HEK293 (cell line): Measurements from ENCODE around the gene HMGN3.

Source experiments
- CTCF ChIP-seq: fragments of 450-650 bp; formaldehyde crosslinking; IDR thresholded peaks from 2 replicates; pipeline ENCODE4 v1.5.1; 2016; ENCODE audit warnings: missing biosample characterization, missing genetic modification characterization
- ELK4 ChIP-seq: IDR thresholded peaks from 2 replicates; pipeline ENCODE4 v1.6.1; 2011; ENCODE audit warnings: mild to moderate bottlenecking, low read depth, low read length, borderline replicate concordance
- MYNN ChIP-seq: fragments of 450-650 bp; formaldehyde crosslinking; IDR thresholded peaks from 2 replicates; pipeline ENCODE4 v1.5.1; 2016; ENCODE audit warnings: missing biosample characterization, missing genetic modification characterization, borderline replicate concordance
- OSR2 ChIP-seq: fragments of 450-650 bp; formaldehyde crosslinking; IDR thresholded peaks from 2 replicates; pipeline ENCODE4 v1.5.1; 2016; ENCODE audit warnings: missing biosample characterization, missing genetic modification characterization
- ZFHX2 ChIP-seq: fragments of 450-650 bp; formaldehyde crosslinking; conservative IDR thresholded peaks from 2 replicates; pipeline ENCODE4 v1.5.1; 2016; ENCODE audit warnings: missing biosample characterization, missing genetic modification characterization
- ZNF114 ChIP-seq: fragments of 450-650 bp; formaldehyde crosslinking; IDR thresholded peaks from 2 replicates; pipeline ENCODE4 v1.5.0; 2017; ENCODE audit warnings: missing biosample characterization, missing genetic modification characterization
- ZNF132 ChIP-seq: fragments of 450-650 bp; formaldehyde crosslinking; IDR thresholded peaks from 2 replicates; pipeline ENCODE4 v1.5.1; 2017; ENCODE audit warnings: missing biosample characterization, missing genetic modification characterization, borderline replicate concordance
- ZNF138 ChIP-seq: fragments of 450-650 bp; formaldehyde crosslinking; IDR thresholded peaks from 2 replicates; pipeline ENCODE4 v1.5.1; 2016; ENCODE audit warnings: missing biosample characterization, missing genetic modification characterization, borderline replicate concordance
- ZNF777 ChIP-seq: fragments of 450-650 bp; formaldehyde crosslinking; IDR thresholded peaks from 2 replicates; pipeline ENCODE4 v1.5.1; 2017; ENCODE audit warnings: missing biosample characterization, missing genetic modification characterization, borderline replicate concordance
- TF ChIP-seq, protein P1 (sequence below): fragments of 450-650 bp; formaldehyde crosslinking; IDR thresholded peaks from 2 replicates; pipeline ENCODE4 v1.5.1; 2016; ENCODE audit warnings: missing biosample characterization, missing genetic modification characterization
- TF ChIP-seq, protein P2 (sequence below): fragments of 450-650 bp; formaldehyde crosslinking; IDR thresholded peaks from 2 replicates; pipeline ENCODE4 v1.5.1; 2016; ENCODE audit warnings: missing biosample characterization, missing genetic modification characterization

DNA sequence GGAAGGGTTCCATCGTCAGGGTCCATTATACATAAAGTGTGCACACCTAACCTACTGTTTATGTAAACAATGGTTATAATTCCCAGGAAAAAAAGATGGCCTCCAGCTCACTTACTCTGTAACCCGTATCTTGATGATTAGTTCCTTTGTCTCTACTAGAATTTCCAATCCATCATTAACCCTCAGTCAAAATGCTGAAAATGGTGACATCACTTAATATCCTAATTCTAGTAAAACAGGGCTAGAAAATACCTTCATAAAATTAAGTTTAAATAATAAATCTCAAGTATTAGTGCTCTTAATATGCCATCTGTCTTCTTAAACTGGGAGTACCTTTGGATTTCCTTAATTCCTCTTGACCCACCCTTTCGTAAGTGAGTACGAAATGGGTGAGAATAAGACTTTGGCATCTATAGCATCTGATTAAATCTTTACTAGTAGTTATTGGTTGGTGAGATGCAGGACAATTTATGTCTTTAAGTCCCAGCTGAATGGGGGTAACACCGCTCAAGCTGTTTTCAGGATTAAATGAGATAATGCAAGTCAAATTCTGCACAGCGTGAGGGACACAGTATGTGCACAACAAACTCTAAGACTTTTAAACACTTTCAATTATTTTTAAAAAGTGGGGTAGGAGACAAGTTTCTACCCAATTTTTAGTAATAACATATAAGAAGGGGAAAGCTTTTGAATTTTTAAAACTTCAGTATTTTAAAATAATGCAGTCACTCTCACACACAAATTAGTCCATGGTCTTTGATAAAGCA lies 1.6 kb downstream of the HMGN3 start:
- TF ChIP-seq ZFHX2 (tag by site-specific recombination) (no peak), ELK4 (no peak), ZNF138 (tag by site-specific recombination) (no peak), CTCF (tag by site-specific recombination) (no peak), MYNN (tag by site-specific recombination) (no peak), ZNF114 (no peak), ZNF132 (tag by site-specific recombination) (no peak), ZNF777 (tag by site-specific recombination) (no peak), OSR2 (no peak)
- TF ChIP-seq, protein P1, sequence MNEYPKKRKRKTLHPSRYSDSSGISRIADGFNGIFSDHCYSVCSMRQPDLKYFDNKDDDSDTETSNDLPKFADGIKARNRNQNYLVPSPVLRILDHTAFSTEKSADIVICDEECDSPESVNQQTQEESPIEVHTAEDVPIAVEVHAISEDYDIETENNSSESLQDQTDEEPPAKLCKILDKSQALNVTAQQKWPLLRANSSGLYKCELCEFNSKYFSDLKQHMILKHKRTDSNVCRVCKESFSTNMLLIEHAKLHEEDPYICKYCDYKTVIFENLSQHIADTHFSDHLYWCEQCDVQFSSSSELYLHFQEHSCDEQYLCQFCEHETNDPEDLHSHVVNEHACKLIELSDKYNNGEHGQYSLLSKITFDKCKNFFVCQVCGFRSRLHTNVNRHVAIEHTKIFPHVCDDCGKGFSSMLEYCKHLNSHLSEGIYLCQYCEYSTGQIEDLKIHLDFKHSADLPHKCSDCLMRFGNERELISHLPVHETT (tag by site-specific recombination) = no peak
- TF ChIP-seq, protein P2, sequence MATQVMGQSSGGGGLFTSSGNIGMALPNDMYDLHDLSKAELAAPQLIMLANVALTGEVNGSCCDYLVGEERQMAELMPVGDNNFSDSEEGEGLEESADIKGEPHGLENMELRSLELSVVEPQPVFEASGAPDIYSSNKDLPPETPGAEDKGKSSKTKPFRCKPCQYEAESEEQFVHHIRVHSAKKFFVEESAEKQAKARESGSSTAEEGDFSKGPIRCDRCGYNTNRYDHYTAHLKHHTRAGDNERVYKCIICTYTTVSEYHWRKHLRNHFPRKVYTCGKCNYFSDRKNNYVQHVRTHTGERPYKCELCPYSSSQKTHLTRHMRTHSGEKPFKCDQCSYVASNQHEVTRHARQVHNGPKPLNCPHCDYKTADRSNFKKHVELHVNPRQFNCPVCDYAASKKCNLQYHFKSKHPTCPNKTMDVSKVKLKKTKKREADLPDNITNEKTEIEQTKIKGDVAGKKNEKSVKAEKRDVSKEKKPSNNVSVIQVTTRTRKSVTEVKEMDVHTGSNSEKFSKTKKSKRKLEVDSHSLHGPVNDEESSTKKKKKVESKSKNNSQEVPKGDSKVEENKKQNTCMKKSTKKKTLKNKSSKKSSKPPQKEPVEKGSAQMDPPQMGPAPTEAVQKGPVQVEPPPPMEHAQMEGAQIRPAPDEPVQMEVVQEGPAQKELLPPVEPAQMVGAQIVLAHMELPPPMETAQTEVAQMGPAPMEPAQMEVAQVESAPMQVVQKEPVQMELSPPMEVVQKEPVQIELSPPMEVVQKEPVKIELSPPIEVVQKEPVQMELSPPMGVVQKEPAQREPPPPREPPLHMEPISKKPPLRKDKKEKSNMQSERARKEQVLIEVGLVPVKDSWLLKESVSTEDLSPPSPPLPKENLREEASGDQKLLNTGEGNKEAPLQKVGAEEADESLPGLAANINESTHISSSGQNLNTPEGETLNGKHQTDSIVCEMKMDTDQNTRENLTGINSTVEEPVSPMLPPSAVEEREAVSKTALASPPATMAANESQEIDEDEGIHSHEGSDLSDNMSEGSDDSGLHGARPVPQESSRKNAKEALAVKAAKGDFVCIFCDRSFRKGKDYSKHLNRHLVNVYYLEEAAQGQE (tag by site-specific recombination) = no peak
